HEK293 (cell line): ENCODE results near the gene RRP12.

ENCODE experiments used
- ZNF292 ChIP-seq: fragments of 450-650 bp; formaldehyde crosslinking; IDR thresholded peaks from 2 replicates; pipeline ENCODE4 v1.5.1; 2016; ENCODE audit warnings: low read depth, missing biosample characterization, missing genetic modification characterization, borderline replicate concordance
- ZNF521 ChIP-seq: fragments of 450-650 bp; formaldehyde crosslinking; IDR thresholded peaks from 2 replicates; pipeline ENCODE4 v1.5.1; 2017; ENCODE audit warnings: missing biosample characterization, mild to moderate bottlenecking, missing genetic modification characterization
- TF ChIP-seq, protein P1 (sequence below): fragments of 450-650 bp; formaldehyde crosslinking; IDR thresholded peaks from 2 replicates; pipeline ENCODE4 v1.5.1; 2016; ENCODE audit warnings: missing biosample characterization, missing genetic modification characterization

GRCh38 chr10:97444212-97444611 is 43.1 kb upstream of the RRP12 start:
- no peak for TF ChIP-seq ZNF292
- TF ChIP-seq, protein P1, sequence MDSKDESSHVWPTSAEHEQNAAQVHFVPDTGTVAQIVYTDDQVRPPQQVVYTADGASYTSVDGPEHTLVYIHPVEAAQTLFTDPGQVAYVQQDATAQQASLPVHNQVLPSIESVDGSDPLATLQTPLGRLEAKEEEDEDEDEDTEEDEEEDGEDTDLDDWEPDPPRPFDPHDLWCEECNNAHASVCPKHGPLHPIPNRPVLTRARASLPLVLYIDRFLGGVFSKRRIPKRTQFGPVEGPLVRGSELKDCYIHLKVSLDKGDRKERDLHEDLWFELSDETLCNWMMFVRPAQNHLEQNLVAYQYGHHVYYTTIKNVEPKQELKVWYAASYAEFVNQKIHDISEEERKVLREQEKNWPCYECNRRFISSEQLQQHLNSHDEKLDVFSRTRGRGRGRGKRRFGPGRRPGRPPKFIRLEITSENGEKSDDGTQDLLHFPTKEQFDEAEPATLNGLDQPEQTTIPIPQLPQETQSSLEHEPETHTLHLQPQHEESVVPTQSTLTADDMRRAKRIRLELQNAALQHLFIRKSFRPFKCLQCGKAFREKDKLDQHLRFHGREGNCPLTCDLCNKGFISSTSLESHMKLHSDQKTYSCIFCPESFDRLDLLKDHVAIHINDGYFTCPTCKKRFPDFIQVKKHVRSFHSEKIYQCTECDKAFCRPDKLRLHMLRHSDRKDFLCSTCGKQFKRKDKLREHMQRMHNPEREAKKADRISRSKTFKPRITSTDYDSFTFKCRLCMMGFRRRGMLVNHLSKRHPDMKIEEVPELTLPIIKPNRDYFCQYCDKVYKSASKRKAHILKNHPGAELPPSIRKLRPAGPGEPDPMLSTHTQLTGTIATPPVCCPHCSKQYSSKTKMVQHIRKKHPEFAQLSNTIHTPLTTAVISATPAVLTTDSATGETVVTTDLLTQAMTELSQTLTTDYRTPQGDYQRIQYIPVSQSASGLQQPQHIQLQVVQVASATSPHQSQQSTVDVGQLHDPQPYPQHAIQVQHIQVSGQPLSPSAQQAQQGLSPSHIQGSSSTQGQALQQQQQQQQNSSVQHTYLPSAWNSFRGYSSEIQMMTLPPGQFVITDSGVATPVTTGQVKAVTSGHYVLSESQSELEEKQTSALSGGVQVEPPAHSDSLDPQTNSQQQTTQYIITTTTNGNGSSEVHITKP (tag by site-specific recombination) = no peak
- no peak for TF ChIP-seq ZNF521
